WTC11 (cell line): ENCODE data around the gene ATP2A2. TPM values are rescaled to one million over a fixed set of nuclear protein-coding genes. Genes with fewer than 3 reads are reported as not detected.

Experiments used
- ATAC-seq: fragments of 200-7000 bp; cut with Tn5 transposase; 2 replicates; pipeline ENCODE4 v1.10.0; 2021; ENCODE audit warnings: mild to moderate bottlenecking, moderate library complexity
- CTCF ChIA-PET: fragments of 300-600 bp; sonication (Branson Sonifier 250); formaldehyde crosslinking; loops from one replicate; lab custom pipeline; 2021; ENCODE audit warnings: antibody characterized with exemption; lab: Charles Lee
- POLR2A ChIA-PET: fragments of 350-600 bp; sonication (Branson Sonifier 250); formaldehyde crosslinking; loops from one replicate; lab custom pipeline; 2021; ENCODE audit warnings: antibody characterized with exemption; lab: Charles Lee
- DNase-seq: peaks from one replicate; pipeline ENCODE4 v3.0.0; 2021; ENCODE audit warnings: low spot score
- H3K27ac Mint-ChIP-seq: 2 replicates; pipeline ENCODE4 v1.8.0; 2021; ENCODE audit warnings: mixed read lengths
- H3K27me3 Mint-ChIP-seq: 2 replicates; pipeline ENCODE4 v1.8.0; 2021; ENCODE audit warnings: low read depth, mild to moderate bottlenecking, moderate library complexity, mixed read lengths
- H3K36me3 Mint-ChIP-seq: 2 replicates; pipeline ENCODE4 v1.8.0; 2021; ENCODE audit warnings: mixed read lengths
- H3K4me1 Mint-ChIP-seq: 2 replicates; pipeline ENCODE4 v1.8.0; 2022; ENCODE audit warnings: mixed read lengths
- H3K4me3 Mint-ChIP-seq: 2 replicates; pipeline ENCODE4 v1.8.0; 2021; ENCODE audit warnings: mild to moderate bottlenecking, moderate library complexity, mixed read lengths
- H3K9me3 Mint-ChIP-seq: 2 replicates; pipeline ENCODE4 v1.8.0; 2021; ENCODE audit warnings: mixed read lengths
- CDX4 ChIP-seq: fragments of 250-450 bp; sonication (Bioruptor Pico); IDR thresholded peaks from 2 replicates; pipeline ENCODE4 v1.9.0; 2021; ENCODE audit warnings: moderate library complexity, mild to moderate bottlenecking, inconsistent platforms, borderline replicate concordance
- E2F1 ChIP-seq: sonication (generic); formaldehyde crosslinking; IDR thresholded peaks from 2 replicates; pipeline ENCODE4 v1.8.0; 2022; ENCODE audit warnings: mild to moderate bottlenecking, missing genetic modification reagents
- ELF4 ChIP-seq: sonication (generic); formaldehyde crosslinking; IDR thresholded peaks from 2 replicates; pipeline ENCODE4 v1.8.1; 2022; ENCODE audit warnings: low read depth, mild to moderate bottlenecking, moderate library complexity, missing genetic modification reagents
- ESRRA ChIP-seq: sonication (generic); formaldehyde crosslinking; IDR thresholded peaks from 2 replicates; pipeline ENCODE4 v1.8.1; 2022; ENCODE audit warnings: mild to moderate bottlenecking, missing genetic modification reagents, borderline replicate concordance
- FOXP4 ChIP-seq: sonication (generic); formaldehyde crosslinking; IDR thresholded peaks from 2 replicates; pipeline ENCODE4 v1.8.0; 2022; ENCODE audit warnings: mild to moderate bottlenecking, missing genetic modification reagents
- KAT7 ChIP-seq: sonication (generic); formaldehyde crosslinking; IDR thresholded peaks from 2 replicates; pipeline ENCODE4 v1.8.1; 2023; ENCODE audit warnings: missing genetic modification reagents, mild to moderate bottlenecking, borderline replicate concordance
- MLX ChIP-seq: sonication (generic); formaldehyde crosslinking; IDR thresholded peaks from 2 replicates; pipeline ENCODE4 v1.8.1; 2023; ENCODE audit warnings: mild to moderate bottlenecking, missing genetic modification reagents, moderate library complexity
- MXD4 ChIP-seq: fragments of 250-450 bp; sonication (Bioruptor Pico); IDR thresholded peaks from 2 replicates; pipeline ENCODE4 v1.8.0; 2021; ENCODE audit warnings: mild to moderate bottlenecking, moderate library complexity, borderline replicate concordance
- NR2C2 ChIP-seq: sonication (generic); formaldehyde crosslinking; IDR thresholded peaks from 2 replicates; pipeline ENCODE4 v1.8.0; 2022; ENCODE audit warnings: mild to moderate bottlenecking, missing genetic modification reagents
- PRDM15 ChIP-seq: sonication (generic); formaldehyde crosslinking; IDR thresholded peaks from 2 replicates; pipeline ENCODE4 v1.8.0; 2022; ENCODE audit warnings: missing genetic modification reagents
- RELA ChIP-seq: sonication (generic); formaldehyde crosslinking; IDR thresholded peaks from 2 replicates; pipeline ENCODE4 v1.8.1; 2022; ENCODE audit warnings: missing genetic modification reagents, mild to moderate bottlenecking, borderline replicate concordance
- SMAD3 ChIP-seq: sonication (generic); formaldehyde crosslinking; IDR thresholded peaks from 2 replicates; pipeline ENCODE4 v1.8.0; 2022; ENCODE audit warnings: missing genetic modification reagents, mild to moderate bottlenecking, borderline replicate concordance
- TEAD1 ChIP-seq: sonication (generic); formaldehyde crosslinking; IDR thresholded peaks from 2 replicates; pipeline ENCODE4 v1.8.0; 2022; ENCODE audit warnings: mild to moderate bottlenecking, missing genetic modification reagents
- TP53 ChIP-seq: sonication (generic); formaldehyde crosslinking; IDR thresholded peaks from 2 replicates; pipeline ENCODE4 v1.8.1; 2023; ENCODE audit warnings: mild to moderate bottlenecking, missing genetic modification reagents
- ZBTB43 ChIP-seq: sonication (generic); formaldehyde crosslinking; IDR thresholded peaks from 2 replicates; pipeline ENCODE4 v1.8.1; 2023; ENCODE audit warnings: mild to moderate bottlenecking, missing genetic modification reagents
- ZMAT4 ChIP-seq: fragments of 250-450 bp; sonication (Bioruptor Pico); IDR thresholded peaks from 2 replicates; pipeline ENCODE4 v1.9.0; 2021; ENCODE audit warnings: mild to moderate bottlenecking
- ZNF281 ChIP-seq: sonication (generic); formaldehyde crosslinking; IDR thresholded peaks from 2 replicates; pipeline ENCODE4 v1.8.0; 2023; ENCODE audit warnings: mild to moderate bottlenecking, missing genetic modification reagents
- ZNF416 ChIP-seq: fragments of 250-450 bp; sonication (Bioruptor Pico); IDR thresholded peaks from 2 replicates; pipeline ENCODE4 v1.9.0; 2021; ENCODE audit warnings: mild to moderate bottlenecking, inconsistent platforms
- ZNF425 ChIP-seq: fragments of 250-450 bp; sonication (Bioruptor Pico); conservative IDR thresholded peaks from 2 replicates; pipeline ENCODE4 v1.9.0; 2021; ENCODE audit warnings: mild to moderate bottlenecking
- total RNA-seq: library from RNA; stranded (reverse); gene quantifications from 3 replicates; pipeline ENCODE4 v1.2.3, GENCODE V29; 2021

Gene ATP2A2
- total RNA-seq, 1 experiment from 2014 or later: 239 TPM

GRCh38 chr12:110345963-110346362 lies 64.9 kb downstream of the ATP2A2 start:
- H3K4me1 Mint-ChIP-seq: no peaks in the 10 kb centered on the region
- TF ChIP-seq E2F1 (CRISPR knock-in tag): no peak
- TF ChIP-seq ZMAT4: no peak
- TF ChIP-seq ZNF416 (CRISPR knock-in tag): no peak
- no peak for TF ChIP-seq FOXP4 (CRISPR knock-in tag)
- TF ChIP-seq MXD4 (CRISPR knock-in tag): no peak
- TF ChIP-seq PRDM15 (CRISPR knock-in tag): no peak
- no peak for TF ChIP-seq MLX (CRISPR knock-in tag)
- TF ChIP-seq NR2C2 (CRISPR knock-in tag): no peak
- TF ChIP-seq TEAD1 (CRISPR knock-in tag): no peak
- TF ChIP-seq ESRRA: no peak
- H3K27ac Mint-ChIP-seq: no peak overlapping the region
- no peak for ATAC-seq
- H3K4me3 Mint-ChIP-seq: no peak overlapping the region
- peaks cover 78% of the 10 kb centered on the region for H3K36me3 Mint-ChIP-seq
- no peak for DNase-seq
- no peaks in the 10 kb centered on the region for H3K9me3 Mint-ChIP-seq
- POLR2A ChIA-PET: no interaction called here
- CTCF ChIA-PET: interaction anchor here (0.6 kb wide), 1 partner anchor 85 kb away, joined by 3 read pairs; no protein-coding TSS in a partner anchor
- H3K27me3 Mint-ChIP-seq: no peaks in the 10 kb centered on the region

GRCh38 chr12:110347767-110348166 lies 66.7 kb downstream of the ATP2A2 start:
- Mint-ChIP-seq H3K4me1 (no peaks in the 10 kb centered on the region), H3K27me3 (no peaks in the 10 kb centered on the region), H3K4me3 (no peak overlapping the region), H3K36me3 (peaks cover 64% of the 10 kb centered on the region), H3K9me3 (no peaks in the 10 kb centered on the region), H3K27ac (no peak overlapping the region)
- ChIA-PET POLR2A (no interaction called here), CTCF (interaction anchor here (3.1 kb wide), 1 partner anchor 84 kb away, joined by 13 read pairs; no protein-coding TSS in a partner anchor)
- ATAC-seq (no peak), DNase-seq (no peak)
- TF ChIP-seq RELA (CRISPR knock-in tag) (no peak), TP53 (CRISPR knock-in tag) (no peak), SMAD3 (CRISPR knock-in tag) (no peak), ZNF281 (CRISPR knock-in tag) (no peak), ZNF425 (no peak), NR2C2 (CRISPR knock-in tag) (no peak), KAT7 (CRISPR knock-in tag) (no peak), ZBTB43 (CRISPR knock-in tag) (no peak), ELF4 (CRISPR knock-in tag) (no peak), CDX4 (CRISPR knock-in tag) (no peak)
